Measurements from ENCODE around the gene MRPL34. TPM values are rescaled to one million over a fixed set of nuclear protein-coding genes. Genes with fewer than 3 reads are reported as not detected.

Gene MRPL34
- total and polyA plus RNA-seq, 2 experiments from 2014 or later = 184 to 274 TPM

- no peak for TF ChIP-seq CTCF (IDR thresholded peaks at IDR 0.05; ENCODE audit: low read depth, low read length)
Measured at GRCh38 chr19:17325881-17326594, 20.4 kb downstream of the MRPL34 start.

GRCh38 chr19:17326595-17326966 lies 20.9 kb downstream of the MRPL34 start:
- no peaks in the 10 kb centered on the region for H3K9me3 ChIP-seq (ENCODE audit: low read depth)
- DNase-seq (ENCODE audit: low read depth in 1 of 2, low spot score in 1 of 2) = no peak
- no peak overlapping the region for H3K27ac ChIP-seq
- TF ChIP-seq CTCF (IDR thresholded peaks at IDR 0.05; ENCODE audit: low read depth, low read length) = no peak
- peaks cover 13% of the 10 kb centered on the region for H3K27me3 ChIP-seq
- no peaks in the 10 kb centered on the region for H3K36me3 ChIP-seq
- no peak overlapping the region for H3K4me3 ChIP-seq
- H3K4me1 ChIP-seq (ENCODE audit: low read depth) = peaks cover 4% of the 10 kb centered on the region

More at GRCh38 chr19:17325881-17326594, 20.4 kb downstream of the MRPL34 start:
- peaks cover 13% of the 10 kb centered on the region for H3K27me3 ChIP-seq
- no peak overlapping the region for H3K27ac ChIP-seq
- H3K4me3 ChIP-seq = no peak overlapping the region
- H3K9me3 ChIP-seq (ENCODE audit: low read depth) = no peaks in the 10 kb centered on the region
- DNase-seq (ENCODE audit: low read depth in 1 of 2, low spot score in 1 of 2) = no peak
- no peaks in the 10 kb centered on the region for H3K36me3 ChIP-seq
- peaks cover 4% of the 10 kb centered on the region for H3K4me1 ChIP-seq (ENCODE audit: low read depth)

- H3K27me3 ChIP-seq = peaks cover 13% of the 10 kb centered on the region
- TF ChIP-seq CTCF (IDR thresholded peaks at IDR 0.05; ENCODE audit: low read depth, low read length) = no peak
- peaks cover 4% of the 10 kb centered on the region for H3K4me1 ChIP-seq (ENCODE audit: low read depth)
- DNase-seq (ENCODE audit: low read depth in 1 of 2, low spot score in 1 of 2) = no peak
- H3K36me3 ChIP-seq = no peaks in the 10 kb centered on the region
- H3K4me3 ChIP-seq = no peak overlapping the region
- H3K27ac ChIP-seq = no peak overlapping the region
- H3K9me3 ChIP-seq (ENCODE audit: low read depth) = no peaks in the 10 kb centered on the region
Measured at GRCh38 chr19:17327068-17327653, 21.5 kb downstream of the MRPL34 start.

GRCh38 chr19:17327654-17328516 lies 22.2 kb downstream of the MRPL34 start:
- peaks cover 13% of the 10 kb centered on the region for H3K27me3 ChIP-seq
- H3K36me3 ChIP-seq = no peaks in the 10 kb centered on the region
- no peaks in the 10 kb centered on the region for H3K9me3 ChIP-seq (ENCODE audit: low read depth)
- DNase-seq (ENCODE audit: low read depth in 1 of 2, low spot score in 1 of 2) = peak; percentile 83 to 89
- H3K4me1 ChIP-seq (ENCODE audit: low read depth) = peaks cover 4% of the 10 kb centered on the region
- H3K4me3 ChIP-seq = peak overlapping the region; percentile 48
- peak; percentile 64 for TF ChIP-seq CTCF (IDR thresholded peaks at IDR 0.05; ENCODE audit: low read depth, low read length)
- H3K27ac ChIP-seq = peak overlapping the region; percentile 43

DNA sequence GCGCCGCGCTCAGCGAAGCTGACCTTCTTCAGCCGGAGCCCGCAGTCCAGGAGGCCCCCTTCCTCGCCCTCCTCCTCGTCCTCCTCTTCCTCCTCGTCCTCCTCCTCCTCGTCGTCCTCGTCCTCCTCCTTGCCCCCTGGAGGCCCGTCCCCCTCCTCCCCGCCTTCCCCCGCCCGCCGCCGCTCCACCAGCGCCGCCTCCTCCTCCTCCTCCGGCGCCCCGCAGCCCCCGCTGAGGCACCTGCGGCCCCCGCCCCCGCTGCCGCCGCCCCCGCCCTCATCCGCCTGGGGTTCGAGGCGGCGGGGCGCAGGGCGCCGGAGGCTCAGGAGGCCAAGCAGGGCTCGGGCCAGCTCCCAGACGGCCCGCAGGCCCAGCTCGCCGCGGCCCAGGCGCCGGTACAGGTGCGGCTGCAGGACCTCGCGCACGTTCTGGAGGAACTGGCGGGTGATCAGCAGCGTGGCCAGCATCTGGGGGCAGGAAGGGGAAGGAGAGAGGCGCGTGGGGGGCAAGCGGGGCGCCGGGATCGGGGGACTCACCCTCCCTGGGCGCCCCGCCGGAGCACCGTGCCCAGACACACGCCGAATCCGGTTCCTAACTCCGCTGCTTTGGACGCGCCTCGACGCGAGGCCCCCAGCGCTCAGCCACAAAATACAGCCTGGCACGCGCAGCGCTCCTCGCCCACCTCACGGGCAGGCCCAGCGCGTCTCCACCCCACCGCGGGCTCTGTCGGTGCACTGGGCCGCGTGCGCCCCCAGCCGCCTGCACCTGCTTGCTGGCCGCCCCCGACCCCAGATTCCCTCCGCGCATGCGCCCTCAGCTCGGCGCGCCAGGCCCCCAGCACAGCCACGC lies 23.1 kb downstream of the MRPL34 start:
- H3K27me3 ChIP-seq = peaks cover 13% of the 10 kb centered on the region
- no peaks in the 10 kb centered on the region for H3K36me3 ChIP-seq
- no peaks in the 10 kb centered on the region for H3K9me3 ChIP-seq (ENCODE audit: low read depth)
- H3K27ac ChIP-seq = no peak overlapping the region
- no peak for DNase-seq (ENCODE audit: low read depth in 1 of 2, low spot score in 1 of 2)
- peak overlapping the region; percentile 48 for H3K4me3 ChIP-seq
- no peak for TF ChIP-seq CTCF (IDR thresholded peaks at IDR 0.05; ENCODE audit: low read depth, low read length)
- H3K4me1 ChIP-seq (ENCODE audit: low read depth) = peaks cover 4% of the 10 kb centered on the region

Data from cardiac muscle cell (in vitro differentiated cells and primary cell).